ENCODE measurements around the gene COLEC12. TPM values are rescaled to one million over a fixed set of nuclear protein-coding genes. Genes with fewer than 3 reads are reported as not detected.

The COLEC12 gene
- total and polyA plus RNA-seq, 2 experiments from 2014 or later = 19.4 to 25.9 TPM

DNA sequence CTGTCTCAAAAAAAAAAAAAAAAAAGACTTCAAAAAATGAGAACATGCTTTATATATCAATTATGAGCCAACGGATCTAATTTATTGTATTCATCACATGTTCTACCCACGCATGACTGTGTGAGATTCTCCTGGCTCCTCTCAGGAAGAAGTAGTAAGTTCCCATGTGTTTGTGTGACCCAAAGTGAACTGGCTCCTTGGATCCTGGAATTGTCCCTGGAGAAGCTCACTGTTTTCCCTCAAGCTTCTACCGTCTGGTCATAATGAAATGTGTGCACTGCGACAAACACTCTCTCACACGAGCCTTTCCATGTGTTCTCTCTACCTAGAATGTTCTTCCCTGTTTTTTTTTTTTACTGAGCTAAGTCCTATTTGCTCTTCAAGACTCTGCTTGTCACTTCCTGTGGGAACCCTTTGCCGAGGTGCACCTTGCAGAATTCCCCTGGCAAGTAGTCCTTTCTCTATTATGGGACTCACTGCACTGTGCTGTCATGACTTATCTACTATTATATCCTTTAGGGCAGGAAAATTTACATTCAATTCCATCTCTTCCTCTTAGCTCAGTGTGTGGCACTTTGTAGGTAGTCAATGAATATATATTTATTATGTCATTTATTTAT, 149.4 kb downstream of the COLEC12 start:
- Histone ChIP-seq H3K4me2 (ENCODE audit: unreplicated experiment) (no peak overlapping the region), H3K36me3 (ENCODE audit: low read depth) (no peaks in the 10 kb centered on the region), H3K4me3 (no peak overlapping the region), H3K4me1 (ENCODE audit: insufficient read depth) (peaks cover 9% of the 10 kb centered on the region), H3K27ac (no peak overlapping the region), H4K20me1 (ENCODE audit: insufficient read depth) (no peaks in the 10 kb centered on the region), H3K27me3 (replicated peaks; ENCODE audit: insufficient read depth) (no peaks in the 10 kb centered on the region), H3K9me3 (ENCODE audit: low read depth) (no peaks in the 10 kb centered on the region), H3K9ac (no peak overlapping the region), H3F3A (ENCODE audit: insufficient read depth) (peaks cover 7% of the 10 kb centered on the region; the same call in 1 of the 2 replicates), H2AFZ (no peak overlapping the region), H3K9me2 (ENCODE audit: insufficient read depth) (no peaks in the 10 kb centered on the region), H3K79me2 (ENCODE audit: insufficient read depth) (no peaks in the 10 kb centered on the region)
- DNase-seq = no peak
- in situ Hi-C loops (cut with MboI) = no loop called here
- TF ChIP-seq EZH2phosphoT487 (IDR thresholded peaks at IDR 0.05; ENCODE audit: insufficient read depth, low read depth) (no peak), EZH2 (IDR thresholded peaks at IDR 0.05; ENCODE audit: insufficient read depth, poor library complexity, severe bottlenecking) (no peak)
- 55 to 56% methylated on average over 6 of the region's 6 CpGs for WGBS, 2 experiments (ENCODE audit: low coverage in 1 of 2, low lambda C conversion rate in 2 of 2, missing lambda C conversion rate in 2 of 2)

DNA sequence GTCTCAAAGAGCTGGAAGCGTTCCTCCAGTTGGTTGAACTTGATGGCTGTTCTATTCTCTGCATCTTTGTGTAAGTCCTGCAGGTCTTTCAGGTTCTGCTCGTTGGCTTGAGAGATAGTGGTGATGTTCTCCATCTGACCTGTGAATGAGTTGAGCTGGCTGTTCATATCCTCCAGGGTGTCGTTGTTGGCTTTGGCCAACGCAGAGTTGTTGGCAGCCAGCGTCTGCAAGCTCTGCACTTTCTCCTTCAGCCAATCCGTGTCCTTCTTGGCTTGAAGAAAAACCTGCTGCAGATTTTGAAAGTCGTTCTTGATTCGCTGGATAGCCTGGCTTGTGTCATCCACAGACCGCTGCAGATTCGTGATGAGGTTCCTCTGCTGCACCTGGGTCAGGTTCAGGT, 153.9 kb downstream of the COLEC12 start:
- Histone ChIP-seq H3K4me3 (no peak overlapping the region), H3K9me3 (ENCODE audit: low read depth) (no peaks in the 10 kb centered on the region), H3K36me3 (ENCODE audit: low read depth) (0 out of 2 replicates have a peak, but pooled peaks cover 6% of the 10 kb centered on the region), H3K9ac (no peak overlapping the region), H3F3A (ENCODE audit: insufficient read depth) (no peaks in the 10 kb centered on the region), H3K9me2 (ENCODE audit: insufficient read depth) (no peaks in the 10 kb centered on the region), H3K27ac (no peak overlapping the region), H3K79me2 (ENCODE audit: insufficient read depth) (no peaks in the 10 kb centered on the region), H3K4me1 (ENCODE audit: insufficient read depth) (no peaks in the 10 kb centered on the region), H3K4me2 (ENCODE audit: unreplicated experiment) (no peak overlapping the region), H4K20me1 (ENCODE audit: insufficient read depth) (no peaks in the 10 kb centered on the region), H3K27me3 (replicated peaks; ENCODE audit: insufficient read depth) (no peaks in the 10 kb centered on the region), H2AFZ (no peak overlapping the region)
- in situ Hi-C loops (cut with MboI) = no loop called here
- 84 to 85% methylated on average over 10 of the region's 10 CpGs for WGBS, 2 experiments (ENCODE audit: low coverage in 1 of 2, low lambda C conversion rate in 2 of 2, missing lambda C conversion rate in 2 of 2)
- DNase-seq = no peak
- no peak for TF ChIP-seq EZH2 (IDR thresholded peaks at IDR 0.05; ENCODE audit: insufficient read depth, poor library complexity, severe bottlenecking)
- TF ChIP-seq EZH2phosphoT487 (IDR thresholded peaks at IDR 0.05; ENCODE audit: insufficient read depth, low read depth) = no peak

DNA sequence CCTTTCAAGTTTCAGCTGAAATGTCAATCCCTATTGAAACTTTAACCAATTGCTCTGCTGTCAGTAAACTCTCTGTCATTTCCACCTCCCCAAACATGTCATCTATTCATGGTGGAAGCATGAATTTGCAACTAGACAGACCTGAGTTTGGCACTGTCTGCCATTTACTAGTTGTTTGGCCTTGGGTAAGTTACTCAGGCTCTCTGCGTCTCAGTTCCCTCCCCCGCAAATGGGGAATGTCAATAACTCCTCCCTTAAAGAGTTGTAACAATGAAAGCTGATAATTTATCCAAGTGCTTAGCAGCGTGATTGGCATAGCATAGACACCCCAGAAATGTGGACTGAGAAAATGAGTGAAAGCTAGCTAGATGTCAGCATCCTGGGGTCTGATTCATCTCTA, 159.4 kb downstream of the COLEC12 start:
- no peaks in the 10 kb centered on the region for H3F3A ChIP-seq (ENCODE audit: insufficient read depth)
- H3K79me2 ChIP-seq (ENCODE audit: insufficient read depth) = no peaks in the 10 kb centered on the region
- no peak overlapping the region for H2AFZ ChIP-seq
- no peak overlapping the region for H3K9ac ChIP-seq
- H3K36me3 ChIP-seq (ENCODE audit: low read depth) = 0 out of 2 replicates have a peak, but pooled peaks cover 6% of the 10 kb centered on the region
- no peaks in the 10 kb centered on the region for H3K4me1 ChIP-seq (ENCODE audit: insufficient read depth)
- H3K9me3 ChIP-seq (ENCODE audit: low read depth) = no peaks in the 10 kb centered on the region
- DNase-seq = no peak
- no peak overlapping the region for H3K27ac ChIP-seq
- no peak overlapping the region for H3K4me2 ChIP-seq (ENCODE audit: unreplicated experiment)
- no peak for TF ChIP-seq EZH2phosphoT487 (IDR thresholded peaks at IDR 0.05; ENCODE audit: insufficient read depth, low read depth)
- TF ChIP-seq EZH2 (IDR thresholded peaks at IDR 0.05; ENCODE audit: insufficient read depth, poor library complexity, severe bottlenecking) = no peak
- H4K20me1 ChIP-seq (ENCODE audit: insufficient read depth) = no peaks in the 10 kb centered on the region
- no peaks in the 10 kb centered on the region for H3K27me3 ChIP-seq (replicated peaks; ENCODE audit: insufficient read depth)
- in situ Hi-C loops (cut with MboI) = no loop called here
- no peak overlapping the region for H3K4me3 ChIP-seq
- WGBS, 2 experiments (ENCODE audit: low coverage in 1 of 2, low lambda C conversion rate in 2 of 2, missing lambda C conversion rate in 2 of 2) = 96 to 98% methylated on average over 3 of the region's 3 CpGs
- H3K9me2 ChIP-seq (ENCODE audit: insufficient read depth) = no peaks in the 10 kb centered on the region

DNA sequence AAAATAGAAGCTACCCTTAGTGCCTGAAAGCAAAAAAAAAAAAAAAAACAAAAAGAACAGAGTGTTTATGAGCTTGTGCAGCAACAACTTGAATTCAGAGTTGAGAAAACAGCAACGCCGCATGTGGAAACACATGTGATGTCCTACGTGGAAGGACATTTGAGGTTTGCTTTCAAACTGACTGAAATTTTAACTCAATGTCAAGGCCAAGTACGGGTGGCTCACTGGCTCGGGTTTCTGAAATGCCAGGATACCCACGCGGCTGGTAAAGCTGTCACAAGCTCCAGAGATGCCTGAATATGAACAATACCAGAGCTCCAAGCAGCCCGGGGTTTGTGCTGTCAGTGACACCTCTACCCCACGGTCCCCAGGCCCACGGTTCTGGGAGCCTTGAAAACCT, 160.5 kb downstream of the COLEC12 start:
- Histone ChIP-seq H3F3A (ENCODE audit: insufficient read depth) (no peaks in the 10 kb centered on the region), H3K79me2 (ENCODE audit: insufficient read depth) (no peaks in the 10 kb centered on the region), H2AFZ (no peak overlapping the region), H3K4me1 (ENCODE audit: insufficient read depth) (no peaks in the 10 kb centered on the region), H3K9me3 (ENCODE audit: low read depth) (no peaks in the 10 kb centered on the region), H3K27me3 (replicated peaks; ENCODE audit: insufficient read depth) (no peaks in the 10 kb centered on the region), H4K20me1 (ENCODE audit: insufficient read depth) (no peaks in the 10 kb centered on the region), H3K27ac (no peak overlapping the region), H3K4me3 (no peak overlapping the region), H3K9me2 (ENCODE audit: insufficient read depth) (no peaks in the 10 kb centered on the region), H3K9ac (no peak overlapping the region), H3K36me3 (ENCODE audit: low read depth) (no peaks in the 10 kb centered on the region), H3K4me2 (ENCODE audit: unreplicated experiment) (no peak overlapping the region)
- no peak for DNase-seq
- WGBS, 2 experiments (ENCODE audit: low coverage in 1 of 2, low lambda C conversion rate in 2 of 2, missing lambda C conversion rate in 2 of 2) = 94 to 95% methylated on average over 10 of the region's 10 CpGs
- in situ Hi-C loops (cut with MboI) = no loop called here
- TF ChIP-seq EZH2 (IDR thresholded peaks at IDR 0.05; ENCODE audit: insufficient read depth, poor library complexity, severe bottlenecking) = no peak
- no peak for TF ChIP-seq EZH2phosphoT487 (IDR thresholded peaks at IDR 0.05; ENCODE audit: insufficient read depth, low read depth)

Data from GM23248 (cell line).